Ovary (tissue), 9 donors: ENCODE data around the gene CDCA4. TPM values are rescaled to one million over a fixed set of nuclear protein-coding genes. Genes with fewer than 3 reads are reported as not detected.

Experiments
- DNase-seq, 5 donors: peaks; one replicate each; pipeline ENCODE4 v3.0.0-alpha.2; 2019 to 2020
- H3K27ac ChIP-seq, 2 donors: fragments of 200-600 bp; one replicate each; pipeline versions ENCODE4 v1.5.1 to v1.8.0; 2019 to 2022
- H3K27me3 ChIP-seq: fragments of 200-600 bp; one replicate; pipeline ENCODE4 v1.8.0; 2022
- H3K36me3 ChIP-seq: fragments of 200-600 bp; sonication (generic); one replicate; pipeline ENCODE4 v1.5.1; 2019
- H3K4me1 ChIP-seq: one replicate; pipeline ENCODE4 v1.8.1; 2013; ENCODE audit warnings: mild to moderate bottlenecking, moderate library complexity; ENCODE audit not compliant: insufficient read depth
- H3K4me3 ChIP-seq: fragments of 200-600 bp; sonication (generic); one replicate; pipeline ENCODE4 v1.5.1; 2017
- H3K9me3 ChIP-seq, 2 donors: fragments of 200-600 bp in 1 of 2; sonication (generic) in 1 of 2; one replicate each; pipeline versions ENCODE4 v1.5.1 to v1.8.1; 2013 to 2019; ENCODE audit warnings: mild to moderate bottlenecking in 1 of 2, moderate library complexity in 1 of 2
- EP300 ChIP-seq: sonication (generic); formaldehyde crosslinking; IDR thresholded peaks from one replicate; pipeline ENCODE4 v1.6.1; 2017; ENCODE audit warnings: antibody characterized with exemption
- POLR2A ChIP-seq: fragments of 450-650 bp; IDR thresholded peaks from one replicate; pipeline ENCODE4 v1.6.1; 2017; ENCODE audit warnings: antibody characterized with exemption, mild to moderate bottlenecking, moderate library complexity
- WGBS, 3 donors: extraction: QIAGEN DNeasy Blood & Tissue Kit in 1 of 3; methylation state at CpG; one replicate each; pipeline versions ENCODE4 v1.1.5 to v1.1.7; 2013 to 2017; 5-methylcytosine and 5-hydroxymethylcytosine counted together
- intact Hi-C, 4 donors: fragments of 100-400 bp; cut with DNase I; formaldehyde crosslinking; loops; one replicate each; pipeline versions ENCODE4 v1.11.0 to v1.15.1; 2022 to 2023
- polyA plus RNA-seq, 2 donors: library from polyadenylated mRNA; stranded (reverse); fragments of 200-250 nt in 1 of 2; fragments of 350-450 nt in 1 of 2; fragmentation: Illumina TruSeq in 1 of 2; extraction: RNeasy Lipid Tissue Mini Kit (QIAGEN cat#74804) in 1 of 2; gene quantifications; one replicate each; pipeline ENCODE4 v1.2.3, GENCODE V29; 2013 to 2014
- total RNA-seq, 7 donors: library from RNA; depleted of rRNA in 2 of 7; stranded (reverse); fragments of >200 nt in 2 of 7; fragmentation: NEBNext Ultra II Directional in 3 of 7; extraction: Animal tissue kit (Norgen Biotek cat#: 25700) in 3 of 7; gene quantifications; one replicate each; pipeline versions ENCODE4 v1.1.0 to v1.2.4, GENCODE V29; 2016 to 2023
- TF ChIP-seq, protein P1 (sequence below), 3 donors: fragments of 450-650 bp in 2 of 3; fragments of 200-600 bp in 1 of 3; IDR thresholded peaks; one replicate each; pipeline versions ENCODE4 v1.5.1 to v1.8.0; 2016 to 2022; ENCODE audit warnings: antibody characterized with exemption in 3 of 3, mild to moderate bottlenecking in 1 of 3
- donor health status: DM: no; HTN: no; CAD: no; lungs with moderate emphysema.
- donor health status: DM: no; HTN: no; CAD: no.
- donor health status: Bipolar disorder and iron deficiency.
- donor health status: DM: yes; HTN: yes; CAD: no.
- donor health status: DM: no; HTN: no; CAD: no.
- donor health status: DM: yes; HTN: yes; CAD: no.

The CDCA4 gene
- total and polyA plus RNA-seq, 9 donors = 2.9 to 9.4 (median 7.4) TPM

DNA sequence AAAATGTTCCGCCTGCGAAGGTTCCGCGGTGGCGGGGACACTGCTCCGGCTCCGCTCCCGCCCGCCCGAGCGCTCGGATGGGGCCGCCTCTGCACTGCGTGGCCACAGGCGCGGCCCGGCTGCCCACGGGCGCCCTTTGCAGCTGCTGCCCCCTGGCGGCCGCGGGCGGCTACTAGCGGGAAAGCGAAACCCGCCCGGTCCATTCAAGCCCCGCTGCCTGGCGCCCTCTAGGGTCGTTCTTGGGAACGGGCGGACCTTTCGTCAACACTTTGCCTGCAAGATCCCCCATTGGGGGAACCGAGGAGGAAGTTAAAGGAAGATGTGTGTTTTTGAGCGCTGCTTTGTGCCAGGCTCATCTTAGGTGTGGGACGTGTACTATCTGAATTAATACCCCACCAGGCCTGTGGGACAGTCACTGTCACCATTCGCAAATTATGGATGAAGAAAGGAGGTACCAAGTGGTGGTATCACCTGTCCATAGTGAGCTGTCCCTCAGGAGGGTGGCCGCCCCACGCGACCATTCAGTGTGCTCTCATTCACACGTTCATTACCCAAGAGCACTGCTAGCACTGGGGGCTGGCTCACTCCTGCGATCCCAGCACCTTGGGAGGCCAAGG is 24.9 kb upstream of the CDCA4 start:
- H3K4me3 ChIP-seq = no peak overlapping the region
- no peaks in the 10 kb centered on the region for H3K27me3 ChIP-seq
- peak; percentile 79 to 92 (median 91) for DNase-seq
- no peak overlapping the region for H3K27ac ChIP-seq
- no peaks in the 10 kb centered on the region for H3K4me1 ChIP-seq
- H3K36me3 ChIP-seq = no peaks in the 10 kb centered on the region
- WGBS, 3 donors = 5 to 6% (median 5%) methylated on average over 39 to 42 of the region's 42 CpGs
- no peaks in the 10 kb centered on the region for H3K9me3 ChIP-seq
- intact Hi-C loops = loop anchor here (2.0 to 10.0 kb wide), 5 partner anchors 69 to 149 kb away; partner anchors contain the start of gene AHNAK2 (in 2 of the 4)
- TF ChIP-seq, protein P1, sequence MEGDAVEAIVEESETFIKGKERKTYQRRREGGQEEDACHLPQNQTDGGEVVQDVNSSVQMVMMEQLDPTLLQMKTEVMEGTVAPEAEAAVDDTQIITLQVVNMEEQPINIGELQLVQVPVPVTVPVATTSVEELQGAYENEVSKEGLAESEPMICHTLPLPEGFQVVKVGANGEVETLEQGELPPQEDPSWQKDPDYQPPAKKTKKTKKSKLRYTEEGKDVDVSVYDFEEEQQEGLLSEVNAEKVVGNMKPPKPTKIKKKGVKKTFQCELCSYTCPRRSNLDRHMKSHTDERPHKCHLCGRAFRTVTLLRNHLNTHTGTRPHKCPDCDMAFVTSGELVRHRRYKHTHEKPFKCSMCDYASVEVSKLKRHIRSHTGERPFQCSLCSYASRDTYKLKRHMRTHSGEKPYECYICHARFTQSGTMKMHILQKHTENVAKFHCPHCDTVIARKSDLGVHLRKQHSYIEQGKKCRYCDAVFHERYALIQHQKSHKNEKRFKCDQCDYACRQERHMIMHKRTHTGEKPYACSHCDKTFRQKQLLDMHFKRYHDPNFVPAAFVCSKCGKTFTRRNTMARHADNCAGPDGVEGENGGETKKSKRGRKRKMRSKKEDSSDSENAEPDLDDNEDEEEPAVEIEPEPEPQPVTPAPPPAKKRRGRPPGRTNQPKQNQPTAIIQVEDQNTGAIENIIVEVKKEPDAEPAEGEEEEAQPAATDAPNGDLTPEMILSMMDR (IDR thresholded peaks at IDR 0.05) = peak; percentile 97 to 100 (median 99)
- TF ChIP-seq POLR2A = no peak

- 56 to 62% (median 60%) methylated on average over 7 of the region's 7 CpGs for WGBS, 3 donors
- H3K27me3 ChIP-seq = no peaks in the 10 kb centered on the region
- no peaks in the 10 kb centered on the region for H3K9me3 ChIP-seq
- H3K4me3 ChIP-seq = no peak overlapping the region
- TF ChIP-seq POLR2A (no peak), EP300 (no peak)
- TF ChIP-seq, protein P1 (IDR thresholded peaks at IDR 0.05) = no peak
- no peaks in the 10 kb centered on the region for H3K4me1 ChIP-seq
- H3K27ac ChIP-seq = no peak overlapping the region
- no peak for DNase-seq
- intact Hi-C loops = loop anchor here in 3 of 4 donors (5.0 to 10.0 kb wide), 4 partner anchors 61 to 151 kb away; partner anchors contain the start of gene AHNAK2 (in 1 of the 3)
- H3K36me3 ChIP-seq = no peaks in the 10 kb centered on the region
Measured at GRCh38 chr14:105043641-105044040, 22.8 kb upstream of the CDCA4 start.

DNA sequence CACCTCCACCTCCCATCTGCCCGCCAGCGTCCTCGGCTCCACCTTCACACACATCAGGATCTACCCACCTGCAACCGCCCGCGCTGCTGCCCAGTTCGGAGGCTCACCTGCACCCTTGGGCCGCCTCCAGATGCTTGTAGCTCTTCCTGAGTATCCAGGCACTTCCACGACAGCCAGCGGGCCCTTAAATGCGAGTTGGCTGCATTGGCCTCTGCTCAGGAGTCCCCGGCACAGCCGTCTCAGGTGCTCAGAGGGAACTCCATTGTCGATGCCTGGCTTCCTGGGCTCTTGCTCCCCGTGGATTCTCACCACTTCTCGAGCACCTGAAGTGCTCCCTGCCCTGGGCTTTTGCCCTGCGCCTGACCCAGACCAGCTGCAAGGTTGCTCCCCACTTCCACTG is 21.9 kb upstream of the CDCA4 start:
- Histone ChIP-seq H3K9me3 (no peaks in the 10 kb centered on the region), H3K27ac (no peak overlapping the region), H3K36me3 (no peaks in the 10 kb centered on the region), H3K27me3 (no peaks in the 10 kb centered on the region), H3K4me3 (no peak overlapping the region), H3K4me1 (no peaks in the 10 kb centered on the region)
- WGBS, 3 donors = 74 to 81% (median 77%) methylated on average over 13 to 17 of the region's 17 CpGs
- TF ChIP-seq POLR2A (no peak), EP300 (no peak)
- TF ChIP-seq, protein P1 (IDR thresholded peaks at IDR 0.05) = no peak
- intact Hi-C loops = loop anchor here in 3 of 4 donors (5.0 to 10.0 kb wide), 4 partner anchors 61 to 151 kb away; partner anchors contain the start of gene AHNAK2 (in 1 of the 3)
- DNase-seq = no peak

DNA sequence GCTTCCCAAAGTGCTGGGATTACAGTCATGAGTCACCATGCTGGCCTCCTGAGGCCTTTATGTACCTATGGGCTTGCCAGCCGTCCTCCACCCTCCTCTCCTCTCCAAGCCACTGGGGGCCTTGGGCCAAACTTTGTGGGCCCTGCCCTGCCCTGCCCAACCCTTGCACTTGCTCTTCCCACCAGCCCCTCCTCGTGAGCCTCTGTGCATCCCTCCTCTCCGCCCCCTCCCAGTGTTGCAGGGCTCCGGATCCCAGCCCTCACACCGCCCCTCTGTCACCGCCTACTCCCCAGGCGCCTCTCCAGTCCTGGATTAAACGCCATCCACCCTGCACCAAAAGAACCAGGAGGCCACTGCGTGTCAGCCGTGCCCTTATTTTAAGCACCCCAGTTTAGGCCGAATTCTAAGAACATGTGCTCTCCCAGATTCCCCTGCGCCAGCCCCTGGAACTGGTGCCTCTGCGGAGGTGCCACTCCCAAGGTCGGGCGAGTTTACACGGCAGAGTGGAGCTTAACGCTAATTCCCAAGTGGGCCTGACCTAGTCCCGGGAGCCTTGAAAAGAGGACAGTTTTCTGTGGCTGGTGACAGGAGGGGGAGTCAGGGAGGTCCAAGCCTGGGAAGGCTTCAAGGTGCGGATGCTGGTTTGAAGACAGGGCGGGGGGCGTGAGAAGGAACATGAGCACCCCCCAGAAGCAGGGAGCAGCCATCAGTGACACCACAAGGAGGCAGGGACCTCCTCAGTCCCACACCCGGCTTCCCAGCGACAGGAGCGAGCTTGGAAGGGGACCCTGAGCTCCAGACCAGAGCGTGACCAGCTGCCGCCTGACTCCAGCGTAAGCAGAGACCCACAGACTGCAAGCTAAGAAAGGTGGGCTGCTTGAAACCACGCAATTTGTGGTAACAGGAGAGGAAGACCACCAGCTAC is 21.2 kb upstream of the CDCA4 start:
- H3K27me3 ChIP-seq = no peaks in the 10 kb centered on the region
- H3K4me3 ChIP-seq = no peak overlapping the region
- H3K9me3 ChIP-seq = no peaks in the 10 kb centered on the region
- no peaks in the 10 kb centered on the region for H3K4me1 ChIP-seq
- no peaks in the 10 kb centered on the region for H3K36me3 ChIP-seq
- intact Hi-C loops = loop anchor here in 3 of 4 donors (5.0 to 10.0 kb wide), 4 partner anchors 60 to 150 kb away; partner anchors contain the start of gene AHNAK2 (in 1 of the 3)
- no peak overlapping the region for H3K27ac ChIP-seq
- DNase-seq = no peak
- 71 to 78% (median 75%) methylated on average over 27 to 28 of the region's 28 CpGs for WGBS, 3 donors
- TF ChIP-seq, protein P1 (IDR thresholded peaks at IDR 0.05) = no peak
- no peak for TF ChIP-seq POLR2A
- TF ChIP-seq EP300 = no peak
